Upper lobe of right lung (tissue), 1 donor: ENCODE data around the gene PNMA8C. TPM values are rescaled to one million over a fixed set of nuclear protein-coding genes. Genes with fewer than 3 reads are reported as not detected.
"Not testable (repeated sequence)": the region's sequence is repeated elsewhere in the genome, so short reads cannot be mapped to it uniquely, and the experiment has no call there.

ENCODE experiments used
- ATAC-seq: fragments of 200-7000 bp; cut with Tn5 transposase; one replicate; pipeline ENCODE4 v1.9.1; 2020; ENCODE audit warnings: mild to moderate bottlenecking, moderate library complexity
- DNase-seq: peaks from one replicate; pipeline ENCODE4 v3.0.0-alpha.2; 2020
- H3K27ac ChIP-seq: fragments of 200-600 bp; one replicate; pipeline ENCODE4 v1.8.0; 2022
- H3K27me3 ChIP-seq: fragments of 200-600 bp; one replicate; pipeline ENCODE4 v1.8.0; 2022; ENCODE audit warnings: mild to moderate bottlenecking
- H3K36me3 ChIP-seq: fragments of 200-600 bp; one replicate; pipeline ENCODE4 v1.8.0; 2022
- H3K4me1 ChIP-seq: fragments of 200-600 bp; one replicate; pipeline ENCODE4 v1.8.0; 2022
- H3K4me3 ChIP-seq: fragments of 200-600 bp; one replicate; pipeline ENCODE4 v1.8.0; 2022; ENCODE audit warnings: mild to moderate bottlenecking
- H3K9me3 ChIP-seq: fragments of 200-600 bp; one replicate; pipeline ENCODE4 v1.8.0; 2022
- intact Hi-C: fragments of 100-400 bp; cut with DNase I; formaldehyde crosslinking; loops from one replicate; pipeline ENCODE4 v1.11.0; 2022
- total RNA-seq: library from RNA; stranded (reverse); fragmentation: NEBNext Ultra II Directional; extraction: Animal tissue kit (Norgen Biotek cat#: 25700); gene quantifications from one replicate; pipeline ENCODE4 v1.2.1, GENCODE V29; 2021
- TF ChIP-seq, protein P1 (sequence below): fragments of 200-600 bp; IDR thresholded peaks from one replicate; pipeline ENCODE4 v1.8.0; 2022; ENCODE audit warnings: antibody characterized with exemption
- donor health status: DM: no; HTN: yes; CAD: no; lungs with severe emphysema.

PNMA8C gene
- total RNA-seq, 1 donor from 2014 or later: not detected

DNA sequence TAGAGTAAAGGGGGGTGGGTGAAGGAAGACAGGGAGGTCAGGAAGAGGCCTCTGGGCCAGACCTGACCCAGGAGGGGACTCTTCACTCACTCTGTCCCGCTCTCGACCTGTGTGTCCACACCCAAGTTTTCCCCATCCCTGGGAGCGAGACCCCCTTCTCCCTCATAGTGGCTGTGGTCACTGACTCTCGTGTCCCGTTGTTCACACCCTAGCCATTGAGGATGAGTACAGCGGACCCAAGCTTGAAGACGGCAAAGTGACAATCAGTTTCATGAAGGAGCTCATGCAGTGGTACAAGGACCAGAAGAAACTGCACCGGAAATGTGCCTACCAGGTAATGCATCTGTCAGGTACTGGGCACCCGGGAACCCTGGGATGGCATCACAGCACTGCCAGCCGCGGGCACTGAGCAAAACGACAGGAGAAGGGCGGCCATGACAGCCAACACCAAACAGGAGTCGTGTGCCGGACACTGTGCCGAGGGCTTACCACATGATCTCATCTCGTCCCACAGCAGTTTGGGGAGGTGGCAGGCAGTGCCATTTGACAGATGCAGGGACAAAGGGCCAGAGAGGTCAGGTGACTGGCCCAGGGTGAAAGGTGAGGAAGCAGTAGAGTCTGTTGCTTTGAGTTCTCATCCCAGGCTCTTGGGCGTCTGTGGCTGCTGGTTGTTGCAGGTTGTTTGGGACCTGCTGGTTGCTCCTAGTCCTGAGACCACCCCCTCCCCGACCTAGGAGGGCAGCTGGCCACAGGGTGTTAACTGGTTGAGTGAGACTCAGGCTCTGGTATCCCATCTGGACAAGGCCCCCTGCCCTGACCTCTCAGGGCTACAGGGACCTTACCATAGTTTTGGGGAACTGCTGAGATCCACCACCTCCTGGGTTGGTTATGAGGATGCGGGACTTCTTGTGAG, 52.2 kb downstream of the PNMA8C start:
- peaks cover 46% of the 10 kb centered on the region for H3K36me3 ChIP-seq
- ATAC-seq (no peak), DNase-seq (peak; percentile 52)
- TF ChIP-seq, protein P1, sequence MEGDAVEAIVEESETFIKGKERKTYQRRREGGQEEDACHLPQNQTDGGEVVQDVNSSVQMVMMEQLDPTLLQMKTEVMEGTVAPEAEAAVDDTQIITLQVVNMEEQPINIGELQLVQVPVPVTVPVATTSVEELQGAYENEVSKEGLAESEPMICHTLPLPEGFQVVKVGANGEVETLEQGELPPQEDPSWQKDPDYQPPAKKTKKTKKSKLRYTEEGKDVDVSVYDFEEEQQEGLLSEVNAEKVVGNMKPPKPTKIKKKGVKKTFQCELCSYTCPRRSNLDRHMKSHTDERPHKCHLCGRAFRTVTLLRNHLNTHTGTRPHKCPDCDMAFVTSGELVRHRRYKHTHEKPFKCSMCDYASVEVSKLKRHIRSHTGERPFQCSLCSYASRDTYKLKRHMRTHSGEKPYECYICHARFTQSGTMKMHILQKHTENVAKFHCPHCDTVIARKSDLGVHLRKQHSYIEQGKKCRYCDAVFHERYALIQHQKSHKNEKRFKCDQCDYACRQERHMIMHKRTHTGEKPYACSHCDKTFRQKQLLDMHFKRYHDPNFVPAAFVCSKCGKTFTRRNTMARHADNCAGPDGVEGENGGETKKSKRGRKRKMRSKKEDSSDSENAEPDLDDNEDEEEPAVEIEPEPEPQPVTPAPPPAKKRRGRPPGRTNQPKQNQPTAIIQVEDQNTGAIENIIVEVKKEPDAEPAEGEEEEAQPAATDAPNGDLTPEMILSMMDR: no peak
- no peaks in the 10 kb centered on the region for H3K9me3 ChIP-seq
- H3K4me1 ChIP-seq: peaks cover 22% of the 10 kb centered on the region
- H3K27me3 ChIP-seq: no peaks in the 10 kb centered on the region
- H3K4me3 ChIP-seq: no peak overlapping the region
- no peak overlapping the region for H3K27ac ChIP-seq
- intact Hi-C loops: no loop called here

DNA sequence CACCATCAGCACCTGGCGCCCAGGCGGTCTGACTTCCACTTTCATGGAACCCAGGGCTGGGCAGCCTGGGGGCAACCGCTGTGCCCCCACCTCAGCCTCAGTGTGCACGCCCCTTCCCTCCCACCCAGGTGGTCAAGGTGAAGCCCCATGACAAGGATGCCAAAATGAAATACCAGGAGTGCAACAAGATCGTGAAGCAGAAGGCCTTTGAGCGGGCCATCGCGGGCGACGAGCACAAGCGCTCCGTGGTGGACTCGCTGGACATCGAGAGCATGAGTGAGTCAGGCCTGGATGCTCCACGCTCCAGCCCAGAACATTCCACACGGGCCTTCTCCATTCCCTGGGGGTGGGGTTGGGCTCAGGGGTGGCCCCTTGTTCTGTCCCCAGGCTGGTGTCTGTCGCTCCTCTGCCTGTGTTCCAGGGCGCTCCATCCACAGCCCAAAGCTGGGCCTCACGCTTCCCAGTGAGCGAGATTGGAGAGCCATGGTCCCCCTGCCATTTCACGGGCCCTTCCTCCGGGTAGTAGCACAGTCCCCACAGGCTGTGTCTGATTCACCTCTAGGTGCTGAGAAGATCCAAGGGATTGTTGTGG, 53.2 kb downstream of the PNMA8C start:
- H3K27me3 ChIP-seq, H3K9me3 ChIP-seq, ATAC-seq, intact Hi-C loops, H3K4me3 ChIP-seq, H3K27ac ChIP-seq: not testable (repeated sequence)
- Histone ChIP-seq H3K36me3 (peaks cover 41% of the 10 kb centered on the region), H3K4me1 (peaks cover 22% of the 10 kb centered on the region)
- peak; percentile 42 for DNase-seq

Other genes with a start within 250 kb of the PNMA8C start
- not detected for gene IGFL1, start 199.2 kb downstream of the PNMA8C start, total RNA-seq
- 63.1 TPM for gene HIF3A, start 131.9 kb downstream of the PNMA8C start, total RNA-seq
- 50.0 TPM for gene PPP5C, start 81.8 kb downstream of the PNMA8C start, total RNA-seq
- 8.9 TPM for gene CCDC8, start 15.4 kb downstream of the PNMA8C start, total RNA-seq
- 1.8 TPM for gene PNMA8A, start 42.6 kb upstream of the PNMA8C start, total RNA-seq
- gene PNMA8B, start 66.9 kb upstream of the PNMA8C start, total RNA-seq: 1.9 TPM
- gene CALM3, start 172.4 kb upstream of the PNMA8C start, total RNA-seq: 142 TPM
- gene PTGIR, start 196.2 kb upstream of the PNMA8C start, total RNA-seq: 12.6 TPM
- not detected for gene GNG8, start 207.3 kb upstream of the PNMA8C start, total RNA-seq
- 10.0 TPM for gene DACT3, start 232.2 kb upstream of the PNMA8C start, total RNA-seq